K562 (cell line): ENCODE data around the gene C2CD4C. TPM values are rescaled to one million over a fixed set of nuclear protein-coding genes. Genes with fewer than 3 reads are reported as not detected.
"Not testable (repeated sequence)": the region's sequence is repeated elsewhere in the genome, so short reads cannot be mapped to it uniquely, and the experiment has no call there.

Experiments used
- ATAC-seq: fragments of 200-7000 bp; cut with Tn5 transposase; 3 replicates; pipeline ENCODE4 v1.9.1; 2020; ENCODE audit warnings: moderate library complexity
- BruUV-seq: library from RNA; stranded (reverse); fragments of 400-500 nt; replicated peaks from 2 replicates; lab custom pipeline; 2021; lab: Mats Ljungman, UMichigan
- CTCF ChIA-PET: fragments of 300-600 bp; formaldehyde crosslinking; extraction: SDS; loops from one replicate; lab custom pipeline; 2021; ENCODE audit warnings: low intra/inter-chr PET ratio; lab: Yijun Ruan, JAX
- POLR2A ChIA-PET: fragments of 300-600, 350-650 bp; sonication (Branson Sonifier 250); formaldehyde crosslinking; extraction: SDS; loops from one replicate; lab custom pipeline; 2021; ENCODE audit warnings: antibody characterized with exemption, inconsistent platforms; lab: Yijun Ruan, JAX
- DNase-seq, 4 experiments: peaks; one replicate each; pipeline versions ENCODE4 v3.0.0 to v3.0.0-alpha.2; 2011 to 2018; ENCODE audit warnings: low spot score in 3 of 4, mixed read lengths in 3 of 4; ENCODE audit errors: extremely low read depth in 1 of 4
- FAIRE-seq: peaks from 2 replicates; lab custom pipeline; 2011; peaks lifted over from hg19 to GRCh38; lab: Jason Lieb, UNC
- H2AFZ ChIP-seq: 2 replicates; pipeline ENCODE4 v1.6.0; 2011; ENCODE audit warnings: low read depth, low read length, control low read depth, inconsistent platforms
- H3K27ac ChIP-seq: fragments of 200-600 bp; 3 replicates; pipeline ENCODE4 v1.8.0; 2011; ENCODE audit warnings: low read depth, mild to moderate bottlenecking, control low read depth, inconsistent platforms, low read length, moderate library complexity, mixed read lengths; ENCODE audit errors: extremely low read depth
- H3K27me3 ChIP-seq, 2 experiments: fragments of 300-600 bp in 1 of 2; 2 replicates in 1 of 2; 3 replicates in 1 of 2; pipeline versions ENCODE4 v1.6.0 to v1.8.0; 2011; ENCODE audit warnings: inconsistent platforms in 2 of 2, low read length in 2 of 2, mild to moderate bottlenecking in 1 of 2, mixed read lengths in 1 of 2, moderate library complexity in 1 of 2; ENCODE audit not compliant: control insufficient read depth in 2 of 2, insufficient read depth in 2 of 2
- H3K36me3 ChIP-seq: fragments of 300-600 bp; 3 replicates; pipeline ENCODE4 v1.8.0; 2011; ENCODE audit warnings: mild to moderate bottlenecking, low read length, inconsistent platforms; ENCODE audit not compliant: control insufficient read depth, insufficient read depth
- H3K4me1 ChIP-seq, 2 experiments: fragments of 200-600 bp in 1 of 2; replicated peaks in 1 of 2; 2 replicates in 1 of 2; 3 replicates in 1 of 2; pipeline versions ENCODE4 v1.5.1 to v1.8.0; 2011; ENCODE audit warnings: inconsistent platforms in 2 of 2, low read length in 2 of 2, mild to moderate bottlenecking in 1 of 2, mixed read lengths in 1 of 2, moderate library complexity in 1 of 2; ENCODE audit not compliant: control insufficient read depth in 2 of 2, insufficient read depth in 2 of 2
- H3K4me2 ChIP-seq: 2 replicates; pipeline ENCODE4 v1.6.1; 2011; ENCODE audit warnings: low read length, control low read depth, inconsistent platforms, mixed read lengths; ENCODE audit not compliant: insufficient read depth
- H3K4me3 ChIP-seq: fragments of 200-600 bp; sonication (generic), shearing (Covaris generic); 2 replicates; pipeline ENCODE4 v1.5.1; 2016; ENCODE audit warnings: control low read depth, inconsistent platforms
- H3K79me2 ChIP-seq: fragments of 200-600 bp; 3 replicates; pipeline ENCODE4 v1.8.0; 2011; ENCODE audit warnings: low read length, inconsistent platforms; ENCODE audit not compliant: control insufficient read depth, insufficient read depth
- H3K9ac ChIP-seq, 2 experiments: 2 replicates each; pipeline versions ENCODE4 v1.6.0 to v1.6.1; 2011; ENCODE audit warnings: low read depth in 2 of 2, low read length in 2 of 2, control low read depth in 1 of 2, inconsistent platforms in 1 of 2, mild to moderate bottlenecking in 1 of 2, mixed read lengths in 1 of 2; ENCODE audit not compliant: insufficient read depth in 1 of 2
- H3K9me1 ChIP-seq: one replicate; pipeline ENCODE4 v1.6.0; 2011; ENCODE audit warnings: inconsistent platforms, mild to moderate bottlenecking, low read length, moderate library complexity; ENCODE audit not compliant: control insufficient read depth, insufficient read depth
- H3K9me3 ChIP-seq: replicated peaks from 2 replicates; pipeline ENCODE4 v1.5.1; 2011; ENCODE audit warnings: low read depth, low read length, inconsistent platforms; ENCODE audit not compliant: control insufficient read depth, insufficient read depth
- H4K20me1 ChIP-seq: replicated peaks from 2 replicates; pipeline ENCODE4 v1.6.1; 2011; ENCODE audit warnings: low read length, inconsistent platforms, mixed read lengths; ENCODE audit not compliant: control insufficient read depth, insufficient read depth
- CBFA2T3 ChIP-seq: fragments of 450-650 bp; IDR thresholded peaks from 2 replicates; pipeline ENCODE4 v1.6.1; 2017
- ZBTB9 ChIP-seq: fragments of 450-650 bp; formaldehyde crosslinking; IDR thresholded peaks from 2 replicates; pipeline ENCODE4 v1.4.0; 2020; ENCODE audit warnings: mild to moderate bottlenecking, moderate library complexity
- WGBS: fragments of 100-300 bp; shearing (Covaris generic); methylation state at CpG from one replicate; pipeline ENCODE4 v1.1.6; 2016; ENCODE audit warnings: low coverage, mixed read lengths; ENCODE audit not compliant: insufficient coverage; ENCODE audit errors: missing lambda C conversion rate; 5-methylcytosine and 5-hydroxymethylcytosine counted together
- in situ Hi-C: fragments of 300-500 bp; cut with MboI; formaldehyde crosslinking; loops from 4 replicates; pipeline ENCODE4 v1.15.0; 2018; ENCODE audit warnings: inconsistent platforms, mixed read lengths
- intact Hi-C: fragments of 100-400 bp; cut with micrococcal nuclease; formaldehyde crosslinking; loops from 2 replicates; pipeline ENCODE4 v1.14.2; 2022
- polyA plus RNA-seq, 8 experiments: library from polyadenylated mRNA; depleted of rRNA in 4 of 8; stranded (reverse) in 5 of 8; unstranded in 3 of 8; fragments of >200 nt; fragmentation: Nextera tagmentation in 2 of 8; fragmentation: Illumina TruSeq in 1 of 8; extraction: Ambion mirVana in 2 of 8; extraction: Trizol in 1 of 8; gene quantifications; 2 replicates each; pipeline versions ENCODE4 v1.2.1 to v1.2.3, GENCODE V29; 2011 to 2014; ENCODE audit warnings: inconsistent platforms in 1 of 8, missing spikeins in 1 of 8
- total RNA-seq, 7 experiments: library from RNA; depleted of rRNA in 6 of 7; stranded (reverse); fragments of >200 nt in 6 of 7; fragmentation: Illumina TruSeq in 2 of 7; extraction: Trizol in 2 of 7; gene quantifications; 2 replicates each; pipeline versions ENCODE4 v1.2.1 to v1.2.3, GENCODE V29; 2011 to 2021; ENCODE audit warnings: low replicate concordance in 1 of 7

Gene C2CD4C
- total and polyA plus RNA-seq, 9 of the 15 experiments (the other 6 are each of a cell fraction or from before 2014, with no cell fraction given), result 0.01 to 0.07 TPM; not detected in 7

GRCh38 chr19:452829-453228 lies 43.9 kb upstream of the C2CD4C start:
- Histone ChIP-seq H3K9me1 (no peaks in the 10 kb centered on the region), H3K9ac (no peak overlapping the region), H3K4me3 (no peak overlapping the region), H3K9me3 (no peaks in the 10 kb centered on the region), H2AFZ (no peak overlapping the region), H3K36me3 (no peaks in the 10 kb centered on the region), H3K27ac (no peak overlapping the region), H4K20me1 (no peaks in the 10 kb centered on the region), H3K27me3 (peaks cover 9 to 57% of the 10 kb centered on the region in 2 experiments; a peak in 4 of 5 replicates), H3K79me2 (no peaks in the 10 kb centered on the region), H3K4me1 (peaks cover 0 to 17% of the 10 kb centered on the region in 2 experiments; a peak in 2 of 5 replicates), H3K4me2 (no peak overlapping the region)
- CTCF ChIA-PET, result no interaction called here
- TF ChIP-seq CBFA2T3, result no peak
- intact Hi-C loops, result no loop called here
- FAIRE-seq, result no peak
- no peak for DNase-seq
- 33% methylated on average over 16 of the region's 16 CpGs for WGBS
- no TSS peak for BruUV-seq
- POLR2A ChIA-PET, result interaction anchor here (0.6 kb wide), 1 partner anchor 163 kb away, joined by 4 read pairs; no protein-coding TSS in a partner anchor
- no peak for ATAC-seq
- in situ Hi-C loops, result no loop called here

GRCh38 chr19:450912-451481 lies 42.0 kb upstream of the C2CD4C start:
- CTCF ChIA-PET, intact Hi-C loops, ATAC-seq, H3K9me3 ChIP-seq, H3K9me1 ChIP-seq, H3K36me3 ChIP-seq, H2AFZ ChIP-seq, H4K20me1 ChIP-seq, in situ Hi-C loops, H3K4me3 ChIP-seq, H3K27ac ChIP-seq, H3K9ac ChIP-seq, H3K4me2 ChIP-seq, POLR2A ChIA-PET, BruUV-seq, FAIRE-seq, H3K79me2 ChIP-seq, DNase-seq: not testable (repeated sequence)
- Histone ChIP-seq H3K4me1 (peaks cover 0 to 26% of the 10 kb centered on the region in 2 experiments; a peak in 2 of 5 replicates), H3K27me3 (peaks cover 9 to 50% of the 10 kb centered on the region in 2 experiments; a peak in 4 of 5 replicates)
- TF ChIP-seq ZBTB9 (CRISPR knock-in tag), result peak; percentile 97
- WGBS, result 65% methylated on average over 33 of the region's 33 CpGs
